Stomach smooth muscle (tissue), 2 donors: ENCODE results near the gene NFIA.

Source experiments
- H3K27ac ChIP-seq: one replicate; pipeline ENCODE4 v1.7.0; 2013; ENCODE audit warnings: mild to moderate bottlenecking, low read length, inconsistent platforms
- H3K27me3 ChIP-seq, 2 donors: one replicate each; pipeline ENCODE4 v1.7.0; 2013; ENCODE audit warnings: low read length in 2 of 2; ENCODE audit not compliant: insufficient read depth in 2 of 2, control insufficient read depth in 1 of 2
- H3K36me3 ChIP-seq, 2 donors: one replicate each; pipeline ENCODE4 v1.7.0; 2013; ENCODE audit warnings: low read length in 2 of 2; ENCODE audit not compliant: control insufficient read depth in 2 of 2, insufficient read depth in 2 of 2
- H3K4me1 ChIP-seq: one replicate; pipeline ENCODE4 v1.7.0; 2013; ENCODE audit warnings: low read length; ENCODE audit not compliant: control insufficient read depth, insufficient read depth
- H3K4me3 ChIP-seq, 2 donors: one replicate each; pipeline ENCODE4 v1.7.0; 2013; ENCODE audit warnings: low read length in 2 of 2
- H3K9ac ChIP-seq, 2 donors: one replicate each; pipeline ENCODE4 v1.7.0; 2013; ENCODE audit warnings: low read length in 2 of 2, mild to moderate bottlenecking in 1 of 2
- H3K9me3 ChIP-seq, 2 donors: one replicate each; pipeline ENCODE4 v1.7.0; 2013; ENCODE audit warnings: low read length in 2 of 2; ENCODE audit not compliant: control insufficient read depth in 2 of 2
- donor health status: healthy.
- donor health status: Pancreatic carcinoma.

NFIA gene

GRCh38 chr1:61477301-61477700 lies 394.9 kb downstream of the NFIA start:
- Histone ChIP-seq H3K27me3 (no peaks in the 10 kb centered on the region), H3K36me3 (no peaks in the 10 kb centered on the region), H3K4me3 (no peak overlapping the region), H3K4me1 (no peaks in the 10 kb centered on the region), H3K9me3 (no peaks in the 10 kb centered on the region), H3K9ac (no peak overlapping the region), H3K27ac (no peak overlapping the region)

GRCh38 chr1:61480273-61480935 lies 398.0 kb downstream of the NFIA start:
- no peak overlapping the region for H3K9ac ChIP-seq
- H3K4me1 ChIP-seq = no peaks in the 10 kb centered on the region
- H3K27me3 ChIP-seq = no peaks in the 10 kb centered on the region
- no peak overlapping the region for H3K4me3 ChIP-seq
- no peaks in the 10 kb centered on the region for H3K9me3 ChIP-seq
- H3K36me3 ChIP-seq = no peaks in the 10 kb centered on the region
- H3K27ac ChIP-seq = no peak overlapping the region

- H3K36me3 ChIP-seq = no peaks in the 10 kb centered on the region
- H3K27ac ChIP-seq = no peak overlapping the region
- H3K4me3 ChIP-seq = no peak overlapping the region
- H3K4me1 ChIP-seq = no peaks in the 10 kb centered on the region
- H3K9me3 ChIP-seq = no peaks in the 10 kb centered on the region
- H3K9ac ChIP-seq = no peak overlapping the region
- no peaks in the 10 kb centered on the region for H3K27me3 ChIP-seq
Measured at GRCh38 chr1:61481315-61481715, 399.0 kb downstream of the NFIA start.

GRCh38 chr1:61482170-61482734 lies 399.9 kb downstream of the NFIA start:
- H3K27ac ChIP-seq = no peak overlapping the region
- H3K27me3 ChIP-seq = no peaks in the 10 kb centered on the region
- H3K9ac ChIP-seq = no peak overlapping the region

GRCh38 chr1:61486783-61487536 lies 404.6 kb downstream of the NFIA start:
- Histone ChIP-seq H3K27me3 (no peaks in the 10 kb centered on the region), H3K27ac (no peak overlapping the region), H3K4me1 (no peaks in the 10 kb centered on the region), H3K9ac (no peak overlapping the region), H3K9me3 (no peaks in the 10 kb centered on the region), H3K4me3 (no peak overlapping the region), H3K36me3 (no peaks in the 10 kb centered on the region)

More at GRCh38 chr1:61482170-61482734, 399.9 kb downstream of the NFIA start:
- Histone ChIP-seq H3K4me1 (no peaks in the 10 kb centered on the region), H3K36me3 (no peaks in the 10 kb centered on the region), H3K9me3 (no peaks in the 10 kb centered on the region), H3K4me3 (no peak overlapping the region)

GRCh38 chr1:61487801-61488200 lies 405.4 kb downstream of the NFIA start:
- no peaks in the 10 kb centered on the region for H3K4me1 ChIP-seq
- H3K9me3 ChIP-seq = no peaks in the 10 kb centered on the region
- no peaks in the 10 kb centered on the region for H3K36me3 ChIP-seq
- no peaks in the 10 kb centered on the region for H3K27me3 ChIP-seq
- no peak overlapping the region for H3K4me3 ChIP-seq
- no peak overlapping the region for H3K27ac ChIP-seq
- H3K9ac ChIP-seq = no peak overlapping the region

GRCh38 chr1:61490924-61491323 lies 408.6 kb downstream of the NFIA start:
- no peaks in the 10 kb centered on the region for H3K9me3 ChIP-seq
- no peaks in the 10 kb centered on the region for H3K4me1 ChIP-seq
- no peaks in the 10 kb centered on the region for H3K27me3 ChIP-seq
- no peak overlapping the region for H3K4me3 ChIP-seq
- H3K36me3 ChIP-seq = no peaks in the 10 kb centered on the region
- no peak overlapping the region for H3K9ac ChIP-seq
- peak overlapping the region; percentile 31 for H3K27ac ChIP-seq

GRCh38 chr1:61491497-61491896 lies 409.1 kb downstream of the NFIA start:
- H3K36me3 ChIP-seq = no peaks in the 10 kb centered on the region

GRCh38 chr1:61494000-61494399 lies 411.6 kb downstream of the NFIA start:
- Histone ChIP-seq H3K36me3 (no peaks in the 10 kb centered on the region), H3K9ac (no peak overlapping the region), H3K4me1 (no peaks in the 10 kb centered on the region)

More at GRCh38 chr1:61491497-61491896, 409.1 kb downstream of the NFIA start:
- Histone ChIP-seq H3K9me3 (no peaks in the 10 kb centered on the region), H3K27me3 (no peaks in the 10 kb centered on the region), H3K4me1 (no peaks in the 10 kb centered on the region), H3K9ac (no peak overlapping the region), H3K27ac (peak overlapping the region; percentile 31), H3K4me3 (no peak overlapping the region)

GRCh38 chr1:61496501-61496900 lies 414.1 kb downstream of the NFIA start:
- no peak overlapping the region for H3K9ac ChIP-seq
- H3K27me3 ChIP-seq = no peaks in the 10 kb centered on the region
- no peak overlapping the region for H3K27ac ChIP-seq
- H3K9me3 ChIP-seq = no peaks in the 10 kb centered on the region
- H3K36me3 ChIP-seq = no peaks in the 10 kb centered on the region
- H3K4me1 ChIP-seq = no peaks in the 10 kb centered on the region
- H3K4me3 ChIP-seq = no peak overlapping the region

More at GRCh38 chr1:61494000-61494399, 411.6 kb downstream of the NFIA start:
- Histone ChIP-seq H3K27me3 (no peaks in the 10 kb centered on the region), H3K27ac (no peak overlapping the region), H3K9me3 (no peaks in the 10 kb centered on the region), H3K4me3 (no peak overlapping the region)

GRCh38 chr1:61497013-61497412 lies 414.7 kb downstream of the NFIA start:
- H3K9me3 ChIP-seq = no peaks in the 10 kb centered on the region
- no peak overlapping the region for H3K27ac ChIP-seq

More at GRCh38 chr1:61497013-61497412, 414.7 kb downstream of the NFIA start:
- Histone ChIP-seq H3K4me3 (no peak overlapping the region), H3K9ac (no peak overlapping the region), H3K4me1 (no peaks in the 10 kb centered on the region), H3K27me3 (no peaks in the 10 kb centered on the region), H3K36me3 (no peaks in the 10 kb centered on the region)
